Measurements from ENCODE around the gene DCAF5.

GRCh38 chr14:69044296-69044695 lies 108.6 kb downstream of the DCAF5 start:
- TF ChIP-seq CTCF (IDR thresholded peaks at IDR 0.05), result no peak
- no peak for TF ChIP-seq POLR2A (IDR thresholded peaks at IDR 0.05)

All from ovary (tissue), 3 donors.